Nephron progenitor cell (in vitro differentiated cells): ENCODE results near the gene LYRM2.

ENCODE experiments used
- DNase-seq: peaks from one replicate; pipeline ENCODE4 v3.0.0; 2021
- H3K27ac Mint-ChIP-seq: 2 replicates; pipeline ENCODE4 v1.8.0; 2021; ENCODE audit warnings: mild to moderate bottlenecking, moderate library complexity, mixed read lengths
- H3K27me3 Mint-ChIP-seq: 2 replicates; pipeline ENCODE4 v1.8.0; 2021; ENCODE audit warnings: mild to moderate bottlenecking, low read depth, mixed read lengths; ENCODE audit not compliant: poor library complexity
- H3K36me3 Mint-ChIP-seq: 2 replicates; pipeline ENCODE4 v1.8.0; 2021; ENCODE audit warnings: low read depth, mixed read lengths
- H3K4me1 Mint-ChIP-seq: 2 replicates; pipeline ENCODE4 v1.8.0; 2021; ENCODE audit warnings: mixed read lengths
- H3K4me3 Mint-ChIP-seq: 2 replicates; pipeline ENCODE4 v1.8.0; 2021; ENCODE audit warnings: mild to moderate bottlenecking, moderate library complexity, mixed read lengths
- H3K9me3 Mint-ChIP-seq: 2 replicates; pipeline ENCODE4 v1.8.0; 2021; ENCODE audit warnings: mild to moderate bottlenecking, moderate library complexity, mixed read lengths
- TF ChIP-seq, protein P1 (sequence below): fragments of 200-600 bp; sonication (generic); IDR thresholded peaks from 2 replicates; pipeline ENCODE4 v1.5.0; 2021; ENCODE audit warnings: antibody characterized with exemption

Gene LYRM2

DNA sequence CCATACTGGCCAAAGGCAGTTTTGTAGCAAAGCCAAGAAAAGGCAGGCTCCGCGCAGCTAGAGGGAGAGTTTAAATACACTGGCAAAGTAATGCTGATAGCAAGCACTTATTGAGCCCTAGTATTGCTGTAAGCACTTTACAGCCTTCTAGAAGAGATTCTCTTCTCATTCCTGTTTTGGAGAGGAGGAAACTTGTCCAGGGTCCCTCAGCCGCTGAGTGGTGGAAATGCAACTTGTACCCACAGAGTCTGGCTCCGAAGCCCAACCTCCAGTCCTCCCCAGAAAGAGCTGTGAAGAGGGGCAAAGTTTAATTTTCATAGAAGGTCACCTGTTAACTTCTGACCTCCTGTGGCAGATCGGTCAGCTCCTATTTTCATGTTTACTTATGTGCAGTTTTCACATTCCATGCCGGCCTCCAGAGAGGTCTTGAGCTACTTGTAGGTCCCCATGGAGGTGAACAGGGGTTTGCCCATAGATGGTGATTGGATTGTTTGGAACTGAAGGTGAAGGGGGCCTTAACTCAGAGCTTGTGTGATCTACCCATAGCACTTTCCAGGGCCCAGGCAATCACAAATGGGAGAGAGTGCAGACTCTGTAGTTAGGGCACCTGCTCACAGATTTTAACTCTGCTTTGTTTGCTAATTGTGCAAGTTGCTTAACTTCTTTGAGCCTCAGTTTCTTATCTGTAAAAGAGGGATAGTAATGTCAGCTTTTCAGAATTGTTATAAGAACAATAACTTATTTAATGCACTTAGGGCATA lies 70.7 kb downstream of the LYRM2 start:
- DNase-seq = no peak
- Mint-ChIP-seq H3K4me1 (peaks cover 43% of the 10 kb centered on the region), H3K36me3 (peaks cover 31% of the 10 kb centered on the region), H3K27ac (no peak overlapping the region), H3K4me3 (no peak overlapping the region), H3K9me3 (no peaks in the 10 kb centered on the region), H3K27me3 (peaks cover 10% of the 10 kb centered on the region)
- TF ChIP-seq, protein P1, sequence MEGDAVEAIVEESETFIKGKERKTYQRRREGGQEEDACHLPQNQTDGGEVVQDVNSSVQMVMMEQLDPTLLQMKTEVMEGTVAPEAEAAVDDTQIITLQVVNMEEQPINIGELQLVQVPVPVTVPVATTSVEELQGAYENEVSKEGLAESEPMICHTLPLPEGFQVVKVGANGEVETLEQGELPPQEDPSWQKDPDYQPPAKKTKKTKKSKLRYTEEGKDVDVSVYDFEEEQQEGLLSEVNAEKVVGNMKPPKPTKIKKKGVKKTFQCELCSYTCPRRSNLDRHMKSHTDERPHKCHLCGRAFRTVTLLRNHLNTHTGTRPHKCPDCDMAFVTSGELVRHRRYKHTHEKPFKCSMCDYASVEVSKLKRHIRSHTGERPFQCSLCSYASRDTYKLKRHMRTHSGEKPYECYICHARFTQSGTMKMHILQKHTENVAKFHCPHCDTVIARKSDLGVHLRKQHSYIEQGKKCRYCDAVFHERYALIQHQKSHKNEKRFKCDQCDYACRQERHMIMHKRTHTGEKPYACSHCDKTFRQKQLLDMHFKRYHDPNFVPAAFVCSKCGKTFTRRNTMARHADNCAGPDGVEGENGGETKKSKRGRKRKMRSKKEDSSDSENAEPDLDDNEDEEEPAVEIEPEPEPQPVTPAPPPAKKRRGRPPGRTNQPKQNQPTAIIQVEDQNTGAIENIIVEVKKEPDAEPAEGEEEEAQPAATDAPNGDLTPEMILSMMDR = no peak

DNA sequence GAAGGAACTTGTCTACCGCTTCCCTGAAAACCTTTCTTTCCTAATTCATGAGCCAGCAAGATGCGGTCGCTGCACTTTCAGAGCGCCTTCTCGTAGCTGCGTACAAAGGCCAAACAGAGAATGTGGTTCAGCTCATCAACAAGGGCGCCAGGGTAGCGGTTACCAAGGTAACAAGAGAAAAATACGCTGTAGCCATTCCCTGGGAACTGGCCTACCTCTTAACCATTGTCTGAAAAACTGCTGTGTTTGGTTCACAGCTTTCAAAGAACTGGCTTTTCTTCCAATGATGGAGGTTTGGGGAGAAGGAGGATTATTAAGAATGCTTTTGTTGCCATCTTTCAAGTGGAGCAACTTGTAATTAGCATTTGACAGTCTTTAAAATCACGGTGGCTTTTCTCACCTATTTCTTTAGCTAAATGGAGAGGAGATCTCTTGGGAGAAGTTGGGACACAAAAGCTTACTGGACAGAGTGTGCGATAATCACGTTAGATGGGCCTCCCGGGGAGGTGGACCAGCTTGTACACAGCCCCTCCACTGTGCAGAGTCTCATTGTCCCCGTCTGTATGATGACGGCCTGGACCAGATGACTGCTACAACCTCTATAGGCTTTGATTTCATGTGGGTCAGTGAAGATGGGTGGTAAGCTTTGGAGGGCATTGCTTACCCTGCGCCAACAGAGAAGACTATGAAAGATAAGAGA lies 71.5 kb downstream of the LYRM2 start:
- DNase-seq = peak; percentile 13
- no peak overlapping the region for H3K4me3 Mint-ChIP-seq
- peaks cover 24% of the 10 kb centered on the region for H3K36me3 Mint-ChIP-seq
- no peaks in the 10 kb centered on the region for H3K9me3 Mint-ChIP-seq
- H3K4me1 Mint-ChIP-seq = peaks cover 50% of the 10 kb centered on the region
- peaks cover 15% of the 10 kb centered on the region for H3K27me3 Mint-ChIP-seq
- TF ChIP-seq, protein P1 = no peak
- peak overlapping the region; percentile 29 for H3K27ac Mint-ChIP-seq

DNA sequence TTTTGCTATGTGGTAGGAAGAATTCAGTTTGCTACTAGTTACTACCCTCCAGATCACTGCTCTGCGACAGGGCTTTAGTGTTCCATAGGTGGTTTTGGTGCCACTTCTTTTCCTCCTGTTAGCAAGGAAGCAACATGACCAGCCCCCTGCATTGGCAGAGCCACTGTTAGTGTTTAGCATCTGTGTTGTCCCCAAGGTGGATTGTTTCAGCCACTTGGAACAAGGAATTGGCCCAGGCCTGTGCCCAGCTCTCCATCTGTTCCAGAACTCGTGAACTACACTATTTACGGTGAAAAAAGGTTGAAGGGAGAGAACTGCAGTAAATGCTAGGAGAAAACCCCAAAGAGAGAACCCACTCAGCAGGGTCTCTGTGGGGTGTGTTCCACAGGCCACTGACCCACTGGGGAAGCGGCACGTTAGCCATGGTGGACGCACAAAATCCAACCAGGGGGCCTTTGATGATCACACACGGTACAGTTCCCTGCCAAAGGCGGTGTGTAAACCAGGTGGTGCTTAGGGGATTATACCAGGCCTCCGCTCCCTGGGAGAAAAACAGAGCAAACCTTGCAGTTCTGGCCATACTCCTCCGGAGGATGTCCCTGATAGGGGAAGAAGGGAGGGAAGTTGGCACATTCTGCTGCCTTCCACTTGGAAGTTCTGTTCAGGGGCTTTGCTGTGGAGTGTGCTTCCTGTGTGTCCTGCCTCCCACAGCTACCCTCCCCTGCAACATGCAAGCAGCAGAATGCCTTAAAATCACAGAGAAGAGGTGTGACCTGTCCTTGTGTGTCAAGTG lies 72.3 kb downstream of the LYRM2 start:
- no peak for DNase-seq
- Mint-ChIP-seq H3K4me3 (no peak overlapping the region), H3K9me3 (no peaks in the 10 kb centered on the region), H3K27ac (peak overlapping the region; percentile 62), H3K36me3 (peaks cover 15% of the 10 kb centered on the region), H3K4me1 (peaks cover 59% of the 10 kb centered on the region), H3K27me3 (peaks cover 15% of the 10 kb centered on the region)
- TF ChIP-seq, protein P1 = no peak

DNA sequence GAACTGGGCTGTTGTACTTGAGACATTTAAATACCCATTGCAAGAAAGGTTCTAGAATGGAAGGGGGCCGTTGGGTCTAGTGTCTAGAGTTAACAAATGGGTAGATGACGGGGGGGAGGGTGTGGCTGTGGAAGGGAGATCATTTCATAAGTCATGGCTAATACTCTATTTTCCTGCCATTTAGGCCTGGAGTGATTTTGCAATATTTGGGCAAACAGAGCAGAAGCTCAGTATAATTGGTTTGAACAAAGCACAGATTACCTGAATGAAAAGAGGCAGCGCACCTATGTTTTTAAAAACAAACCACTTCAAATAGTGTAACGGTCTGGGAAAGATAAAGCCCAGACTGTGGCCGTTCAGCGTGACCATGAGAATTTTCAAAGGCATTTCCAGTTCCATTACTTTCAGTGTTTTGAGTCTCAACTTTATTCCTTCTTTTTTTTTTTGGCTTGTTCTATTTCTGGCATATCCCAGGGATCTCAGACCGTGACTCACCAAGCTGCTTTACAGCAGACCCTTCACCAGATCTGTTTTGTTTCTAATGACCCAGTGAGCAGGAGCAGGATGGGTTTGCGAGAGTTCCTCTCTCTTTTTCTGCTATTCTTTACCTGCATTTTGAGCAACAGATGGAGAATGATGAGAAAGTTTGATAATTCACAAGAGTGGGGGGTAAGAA lies 73.7 kb downstream of the LYRM2 start:
- H3K4me3 Mint-ChIP-seq = no peak overlapping the region
- no peak for DNase-seq
- peaks cover 18% of the 10 kb centered on the region for H3K27me3 Mint-ChIP-seq
- peaks cover 61% of the 10 kb centered on the region for H3K4me1 Mint-ChIP-seq
- H3K9me3 Mint-ChIP-seq = no peaks in the 10 kb centered on the region
- no peak overlapping the region for H3K27ac Mint-ChIP-seq
- TF ChIP-seq, protein P1 = no peak
- H3K36me3 Mint-ChIP-seq = peaks cover 9% of the 10 kb centered on the region

DNA sequence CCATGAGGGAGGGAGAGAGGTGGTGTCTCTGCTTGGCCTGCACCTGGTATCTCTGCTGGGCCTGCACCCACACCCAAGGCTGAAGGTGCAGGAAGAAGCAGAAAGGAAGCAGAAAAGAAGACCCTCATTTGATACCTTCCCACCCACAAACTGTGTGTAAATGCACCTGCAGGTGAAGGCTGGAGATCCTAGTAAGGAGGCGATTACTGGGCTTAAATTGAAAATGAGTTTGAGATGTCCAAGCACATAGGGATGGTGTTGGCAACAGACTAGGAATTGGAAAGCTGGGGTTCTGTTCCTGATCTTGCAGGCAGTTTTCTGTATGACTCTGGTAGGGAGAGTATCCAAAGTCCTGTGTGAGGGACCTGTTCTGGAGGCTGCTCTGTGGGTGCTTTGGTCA lies 74.7 kb downstream of the LYRM2 start:
- H3K27me3 Mint-ChIP-seq = peaks cover 18% of the 10 kb centered on the region
- peaks cover 61% of the 10 kb centered on the region for H3K4me1 Mint-ChIP-seq
- H3K4me3 Mint-ChIP-seq = no peak overlapping the region
- DNase-seq = no peak
- peaks cover 5% of the 10 kb centered on the region for H3K9me3 Mint-ChIP-seq
- H3K36me3 Mint-ChIP-seq = no peaks in the 10 kb centered on the region
- TF ChIP-seq, protein P1 = no peak
- no peak overlapping the region for H3K27ac Mint-ChIP-seq
